T-helper 17 cell (primary cell): Measurements from ENCODE around the gene LDHAL6B. TPM values are rescaled to one million over a fixed set of nuclear protein-coding genes. Genes with fewer than 3 reads are reported as not detected.

ENCODE experiments used
- ATAC-seq: fragments of 150-1000 bp; cut with Tn5 transposase; 2 replicates; pipeline ENCODE4 v1.10.0; 2021; ENCODE audit warnings: mild to moderate bottlenecking, moderate library complexity
- DNase-seq, 3 donors: peaks; one replicate each; pipeline versions ENCODE4 v3.0.0 to v3.0.0-alpha.2; 2020 to 2021
- H3K9me3 ChIP-seq: one replicate; pipeline ENCODE4 v1.7.0; 2013; ENCODE audit warnings: low read length, mild to moderate bottlenecking; ENCODE audit not compliant: control insufficient read depth, poor library complexity, severe bottlenecking
- H3K27ac Mint-ChIP-seq: one replicate; pipeline ENCODE4 v1.8.0; 2022; ENCODE audit warnings: mild to moderate bottlenecking, moderate library complexity, mixed read lengths
- H3K27me3 Mint-ChIP-seq: one replicate; pipeline ENCODE4 v1.8.0; 2022; ENCODE audit warnings: mixed read lengths
- H3K36me3 Mint-ChIP-seq: one replicate; pipeline ENCODE4 v1.8.0; 2022; ENCODE audit warnings: low read depth, mixed read lengths
- H3K4me1 Mint-ChIP-seq: one replicate; pipeline ENCODE4 v1.8.0; 2022; ENCODE audit warnings: mild to moderate bottlenecking, mixed read lengths
- H3K4me3 Mint-ChIP-seq: one replicate; pipeline ENCODE4 v1.8.0; 2022; ENCODE audit warnings: mild to moderate bottlenecking, moderate library complexity, mixed read lengths
- total RNA-seq, 4 donors: library from RNA in 2 of 4; stranded (reverse) in 2 of 4; gene quantifications; one replicate each; pipeline ENCODE4 v1.2.3 and lab custom pipeline; 2022 to 2026

LDHAL6B gene
- total RNA-seq, 2 donors from 2014 or later, result not detected

DNA sequence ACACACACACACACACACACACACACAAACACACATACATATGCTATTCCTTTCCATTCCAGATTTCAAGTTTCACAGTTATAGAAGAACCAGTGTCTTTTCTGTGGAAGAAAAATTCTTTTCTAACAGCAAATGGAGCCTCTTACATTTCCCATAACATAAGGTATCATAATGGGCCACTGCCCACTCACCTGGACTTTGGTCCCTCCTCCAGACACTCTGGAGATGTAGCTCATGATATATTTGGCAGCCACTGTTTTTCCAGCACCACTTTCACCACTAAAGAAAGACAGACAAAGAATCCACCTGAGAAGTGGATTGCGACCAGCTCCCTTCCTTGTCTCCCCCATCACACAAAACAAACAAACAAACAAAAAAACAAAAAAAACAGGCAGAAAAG lies 29.8 kb downstream of the LDHAL6B start:
- H3K4me3 Mint-ChIP-seq, result no peak overlapping the region
- ATAC-seq, result no peak
- peaks cover 13% of the 10 kb centered on the region for H3K27me3 Mint-ChIP-seq
- DNase-seq, result no peak
- no peak overlapping the region for H3K27ac Mint-ChIP-seq
- peaks cover 2% of the 10 kb centered on the region for H3K36me3 Mint-ChIP-seq
- H3K4me1 Mint-ChIP-seq, result no peaks in the 10 kb centered on the region
- H3K9me3 ChIP-seq, result no peaks in the 10 kb centered on the region

DNA sequence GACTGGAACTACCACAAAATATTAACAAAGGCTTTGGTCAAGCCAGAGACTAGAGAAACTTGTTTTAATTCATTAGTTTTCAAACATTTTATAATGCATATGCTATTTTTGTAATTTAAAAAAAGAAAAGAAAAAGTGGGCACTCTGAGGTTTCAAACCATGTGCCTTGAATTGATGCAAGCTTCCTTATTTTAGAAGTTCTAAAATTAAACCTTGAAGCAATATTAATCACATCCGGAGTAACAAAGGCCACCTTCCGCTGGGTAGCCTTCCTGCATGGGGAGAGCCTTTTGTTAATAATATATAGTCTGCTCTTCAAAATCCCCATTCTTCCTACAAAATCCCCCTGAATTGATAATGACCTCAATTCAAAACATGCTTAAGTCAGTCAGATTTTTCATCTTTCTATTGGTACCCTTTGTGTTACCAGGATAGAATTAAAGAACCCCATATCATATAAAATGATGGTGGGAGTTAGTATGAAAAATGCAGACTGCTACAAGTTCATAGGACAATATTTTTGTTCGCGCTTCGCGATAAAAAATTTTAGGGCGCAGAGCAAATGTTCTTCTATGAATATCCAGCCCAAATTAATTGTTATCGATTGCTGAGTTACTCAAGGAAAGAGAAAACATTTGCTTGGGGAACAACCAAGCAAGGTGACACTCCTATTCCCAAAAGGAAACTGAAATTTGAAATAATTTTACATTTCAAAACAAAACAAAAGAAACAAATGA lies 30.6 kb downstream of the LDHAL6B start:
- Mint-ChIP-seq H3K36me3 (peaks cover 2% of the 10 kb centered on the region), H3K27me3 (peaks cover 13% of the 10 kb centered on the region), H3K27ac (no peak overlapping the region), H3K4me1 (no peaks in the 10 kb centered on the region), H3K4me3 (no peak overlapping the region)
- ATAC-seq (peak; percentile 28), DNase-seq (no peak)
- H3K9me3 ChIP-seq, result no peaks in the 10 kb centered on the region

DNA sequence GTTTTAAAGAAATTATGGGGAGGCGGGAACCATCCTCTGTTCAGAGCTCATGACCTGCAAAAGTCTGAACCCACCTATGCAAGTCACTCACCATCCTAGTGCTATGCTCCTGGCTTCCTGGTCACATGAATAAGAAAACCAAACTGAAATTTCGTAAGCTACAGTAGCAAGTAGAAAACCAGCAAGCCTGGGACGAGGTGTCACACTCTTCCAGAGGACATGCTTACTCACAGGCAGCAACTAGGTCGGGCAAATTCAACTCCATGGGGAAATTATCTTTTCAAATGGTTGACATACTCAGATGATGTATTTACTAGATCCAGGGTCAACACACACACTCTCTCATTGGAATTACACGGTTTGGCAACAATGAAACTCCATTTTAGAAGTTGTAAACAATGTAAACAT lies 31.3 kb downstream of the LDHAL6B start:
- DNase-seq, result no peak
- Mint-ChIP-seq H3K27me3 (peaks cover 13% of the 10 kb centered on the region), H3K4me3 (no peak overlapping the region), H3K4me1 (no peaks in the 10 kb centered on the region), H3K27ac (no peak overlapping the region), H3K36me3 (peaks cover 2% of the 10 kb centered on the region)
- ATAC-seq, result no peak
- H3K9me3 ChIP-seq, result no peaks in the 10 kb centered on the region

DNA sequence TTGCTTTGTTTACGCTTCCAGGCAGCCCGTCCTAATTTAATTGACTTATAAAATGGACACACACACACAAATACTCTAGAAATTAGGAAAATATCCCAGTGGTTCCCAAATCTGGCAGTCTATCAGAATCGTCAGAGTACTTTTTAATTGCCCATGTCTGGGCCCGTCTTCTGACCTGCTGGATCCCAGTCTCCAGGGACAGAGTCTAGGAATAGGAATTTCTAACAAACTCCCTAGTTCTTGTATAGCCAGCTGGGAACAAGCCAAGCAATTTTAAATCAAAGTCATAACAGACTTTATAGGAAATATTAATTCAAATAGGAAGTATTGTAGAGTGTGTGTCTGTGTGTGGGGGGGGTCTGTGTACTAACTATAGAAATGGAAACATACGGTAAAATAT lies 33.4 kb downstream of the LDHAL6B start:
- H3K36me3 Mint-ChIP-seq, result no peaks in the 10 kb centered on the region
- DNase-seq, result no peak
- no peak overlapping the region for H3K4me3 Mint-ChIP-seq
- H3K9me3 ChIP-seq, result no peaks in the 10 kb centered on the region
- no peak for ATAC-seq
- H3K4me1 Mint-ChIP-seq, result no peaks in the 10 kb centered on the region
- H3K27ac Mint-ChIP-seq, result no peak overlapping the region
- peaks cover 18% of the 10 kb centered on the region for H3K27me3 Mint-ChIP-seq

DNA sequence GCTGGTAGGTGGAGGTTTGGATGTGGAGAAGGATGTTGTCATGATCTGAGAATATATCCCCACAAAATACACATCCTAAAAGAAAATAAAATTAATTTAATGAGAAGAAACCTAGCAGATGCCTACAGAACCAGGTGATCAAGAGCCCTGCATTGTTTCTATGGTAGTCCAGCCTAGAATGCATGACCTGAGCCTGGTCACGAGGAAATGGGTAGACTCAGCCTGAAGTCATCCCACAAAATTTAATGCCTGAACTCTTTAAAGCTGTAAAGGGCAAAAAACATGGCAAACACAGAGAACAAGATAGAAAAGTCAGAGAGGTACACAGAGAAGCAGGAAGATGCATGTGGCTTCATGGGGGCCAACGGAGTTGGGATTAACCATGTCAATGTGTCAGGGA lies 36.0 kb downstream of the LDHAL6B start:
- no peak for ATAC-seq
- H3K27ac Mint-ChIP-seq, result no peak overlapping the region
- H3K36me3 Mint-ChIP-seq, result no peaks in the 10 kb centered on the region
- H3K9me3 ChIP-seq, result no peaks in the 10 kb centered on the region
- no peaks in the 10 kb centered on the region for H3K4me1 Mint-ChIP-seq
- H3K27me3 Mint-ChIP-seq, result peaks cover 18% of the 10 kb centered on the region
- no peak overlapping the region for H3K4me3 Mint-ChIP-seq
- DNase-seq, result no peak

DNA sequence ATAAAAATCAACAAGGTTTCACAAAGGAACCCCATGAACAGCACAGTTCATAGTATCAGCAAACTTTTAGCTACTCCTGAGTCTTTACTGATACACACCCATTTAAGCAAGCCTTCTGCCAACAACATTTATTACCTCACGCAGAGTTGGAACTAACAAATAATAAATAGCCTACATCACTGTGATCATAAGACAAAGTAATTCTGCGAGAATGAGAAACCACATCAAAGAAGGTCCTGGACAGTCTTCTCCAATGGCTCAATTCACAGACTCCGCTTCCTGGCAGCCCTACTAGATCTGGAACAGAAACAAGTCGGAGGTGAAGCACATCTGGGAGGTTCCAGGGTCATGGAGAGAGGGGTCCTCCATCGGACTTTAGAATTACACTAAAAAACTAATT lies 37.0 kb downstream of the LDHAL6B start:
- DNase-seq (no peak), ATAC-seq (no peak)
- no peak overlapping the region for H3K4me3 Mint-ChIP-seq
- no peaks in the 10 kb centered on the region for H3K4me1 Mint-ChIP-seq
- H3K36me3 Mint-ChIP-seq, result no peaks in the 10 kb centered on the region
- peaks cover 18% of the 10 kb centered on the region for H3K27me3 Mint-ChIP-seq
- no peak overlapping the region for H3K27ac Mint-ChIP-seq
- no peaks in the 10 kb centered on the region for H3K9me3 ChIP-seq

DNA sequence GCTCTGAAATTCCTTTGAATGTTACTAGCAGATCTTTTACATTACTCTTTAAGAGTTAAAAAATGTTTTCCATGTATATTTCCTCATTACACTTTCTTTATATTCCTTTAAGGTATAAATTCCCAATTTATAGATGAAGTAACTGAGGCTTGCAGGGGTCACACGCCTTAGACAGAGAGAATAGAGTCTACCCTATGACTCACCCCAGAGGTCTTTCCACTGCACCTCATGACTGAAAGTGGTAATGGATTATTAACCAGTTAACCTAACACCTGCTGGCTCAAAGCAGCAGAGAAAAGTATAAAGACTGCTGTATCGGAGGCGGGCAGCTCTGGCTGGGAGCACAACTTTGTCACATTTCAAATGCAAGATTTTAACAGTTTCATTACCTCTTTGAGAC lies 37.7 kb downstream of the LDHAL6B start:
- no peak overlapping the region for H3K4me3 Mint-ChIP-seq
- H3K27me3 Mint-ChIP-seq, result peaks cover 18% of the 10 kb centered on the region
- H3K4me1 Mint-ChIP-seq, result no peaks in the 10 kb centered on the region
- ATAC-seq, result no peak
- no peak for DNase-seq
- no peaks in the 10 kb centered on the region for H3K9me3 ChIP-seq
- H3K27ac Mint-ChIP-seq, result no peak overlapping the region
- no peaks in the 10 kb centered on the region for H3K36me3 Mint-ChIP-seq

DNA sequence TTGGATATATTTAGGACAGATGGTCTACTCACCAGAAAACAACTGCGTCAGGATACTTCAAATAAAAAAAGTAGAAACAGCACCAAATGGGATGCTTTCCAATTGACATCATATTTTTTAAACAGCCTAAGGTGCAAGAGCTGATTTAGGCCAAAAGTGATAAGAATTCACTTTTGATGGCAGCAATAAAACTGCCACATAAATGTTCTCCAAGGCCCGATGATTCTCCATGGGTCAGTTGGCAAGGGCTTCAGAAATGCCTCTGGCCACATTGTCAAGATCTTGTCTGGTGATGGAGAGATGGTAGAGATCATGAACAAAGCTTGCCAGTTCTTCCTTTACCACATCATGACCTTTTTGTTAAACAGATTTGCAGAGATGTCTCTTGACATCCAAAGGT lies 38.9 kb downstream of the LDHAL6B start:
- DNase-seq (no peak), ATAC-seq (no peak)
- H3K4me3 Mint-ChIP-seq, result no peak overlapping the region
- H3K4me1 Mint-ChIP-seq, result no peaks in the 10 kb centered on the region
- H3K36me3 Mint-ChIP-seq, result no peaks in the 10 kb centered on the region
- H3K27me3 Mint-ChIP-seq, result peaks cover 10% of the 10 kb centered on the region
- H3K27ac Mint-ChIP-seq, result no peak overlapping the region
- no peaks in the 10 kb centered on the region for H3K9me3 ChIP-seq

DNA sequence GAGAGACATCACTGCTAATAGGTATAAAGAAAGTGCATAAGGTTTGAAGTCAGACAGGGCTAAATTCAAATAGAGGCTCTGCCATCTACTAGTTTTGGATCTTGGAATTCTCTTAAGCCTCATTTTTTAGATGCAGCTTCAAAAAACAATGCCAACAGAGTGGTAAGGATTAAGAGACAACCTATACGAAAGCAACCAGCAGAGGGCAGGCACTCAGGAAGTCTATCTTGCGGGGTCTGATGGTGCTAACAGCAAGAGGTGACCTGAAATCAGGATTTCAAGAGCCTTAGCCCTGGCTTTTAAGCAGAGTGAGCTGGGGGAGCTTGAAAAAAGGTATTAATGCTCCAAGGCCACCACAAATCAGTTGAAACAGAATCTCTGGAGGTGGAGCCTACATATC lies 40.7 kb downstream of the LDHAL6B start:
- no peak overlapping the region for H3K27ac Mint-ChIP-seq
- DNase-seq, result peak in 1 of 3 donors; percentile 20
- no peaks in the 10 kb centered on the region for H3K36me3 Mint-ChIP-seq
- H3K9me3 ChIP-seq, result no peaks in the 10 kb centered on the region
- peaks cover 5% of the 10 kb centered on the region for H3K27me3 Mint-ChIP-seq
- peaks cover 3% of the 10 kb centered on the region for H3K4me1 Mint-ChIP-seq
- no peak overlapping the region for H3K4me3 Mint-ChIP-seq
- peak; percentile 65 for ATAC-seq

DNA sequence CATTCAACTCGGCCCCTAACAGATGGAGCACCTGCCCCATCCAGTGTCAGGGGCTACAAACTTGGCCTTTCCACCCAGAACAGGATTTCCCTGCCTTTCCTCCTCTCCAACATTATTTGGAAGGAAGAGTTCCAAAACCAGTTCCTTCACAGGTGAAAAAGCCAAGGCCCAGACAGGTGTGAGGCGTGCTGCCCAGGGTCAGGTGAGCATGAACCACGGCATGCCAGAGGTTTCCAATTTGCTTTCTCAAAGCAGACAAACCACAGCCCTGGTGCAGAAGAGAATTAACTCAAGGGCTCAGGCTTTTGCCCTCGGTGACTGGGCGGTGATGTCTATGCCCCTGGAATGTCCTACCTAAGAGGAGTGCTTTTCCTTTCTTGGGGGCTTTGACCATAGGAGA lies 43.2 kb downstream of the LDHAL6B start:
- ATAC-seq (no peak), DNase-seq (no peak)
- peaks cover 3% of the 10 kb centered on the region for H3K4me1 Mint-ChIP-seq
- H3K36me3 Mint-ChIP-seq, result no peaks in the 10 kb centered on the region
- H3K27ac Mint-ChIP-seq, result no peak overlapping the region
- no peaks in the 10 kb centered on the region for H3K9me3 ChIP-seq
- H3K4me3 Mint-ChIP-seq, result peak overlapping the region; percentile 19
- no peaks in the 10 kb centered on the region for H3K27me3 Mint-ChIP-seq

DNA sequence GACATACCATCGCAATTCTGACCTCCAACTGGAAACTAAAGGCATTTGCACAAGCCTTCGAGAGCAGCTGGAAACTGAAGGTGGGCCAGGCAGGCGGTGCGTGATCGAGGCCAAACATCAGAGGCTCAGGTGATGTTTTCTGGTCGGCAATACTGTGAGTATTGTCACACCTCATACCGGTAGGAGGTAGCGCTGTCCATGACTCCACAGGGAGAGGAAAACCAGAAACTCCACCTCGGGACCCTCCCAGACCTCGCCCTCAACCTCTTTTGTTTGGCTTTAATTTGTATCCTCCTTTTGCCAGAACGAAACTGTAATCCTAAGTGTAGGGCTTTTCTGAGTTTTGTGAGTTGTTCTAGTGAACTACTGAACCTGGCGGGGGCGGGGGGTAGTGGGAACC lies 43.6 kb downstream of the LDHAL6B start:
- Mint-ChIP-seq H3K27ac (no peak overlapping the region), H3K4me1 (peaks cover 3% of the 10 kb centered on the region), H3K4me3 (no peak overlapping the region), H3K27me3 (no peaks in the 10 kb centered on the region), H3K36me3 (no peaks in the 10 kb centered on the region)
- ATAC-seq (no peak), DNase-seq (no peak)
- no peaks in the 10 kb centered on the region for H3K9me3 ChIP-seq

DNA sequence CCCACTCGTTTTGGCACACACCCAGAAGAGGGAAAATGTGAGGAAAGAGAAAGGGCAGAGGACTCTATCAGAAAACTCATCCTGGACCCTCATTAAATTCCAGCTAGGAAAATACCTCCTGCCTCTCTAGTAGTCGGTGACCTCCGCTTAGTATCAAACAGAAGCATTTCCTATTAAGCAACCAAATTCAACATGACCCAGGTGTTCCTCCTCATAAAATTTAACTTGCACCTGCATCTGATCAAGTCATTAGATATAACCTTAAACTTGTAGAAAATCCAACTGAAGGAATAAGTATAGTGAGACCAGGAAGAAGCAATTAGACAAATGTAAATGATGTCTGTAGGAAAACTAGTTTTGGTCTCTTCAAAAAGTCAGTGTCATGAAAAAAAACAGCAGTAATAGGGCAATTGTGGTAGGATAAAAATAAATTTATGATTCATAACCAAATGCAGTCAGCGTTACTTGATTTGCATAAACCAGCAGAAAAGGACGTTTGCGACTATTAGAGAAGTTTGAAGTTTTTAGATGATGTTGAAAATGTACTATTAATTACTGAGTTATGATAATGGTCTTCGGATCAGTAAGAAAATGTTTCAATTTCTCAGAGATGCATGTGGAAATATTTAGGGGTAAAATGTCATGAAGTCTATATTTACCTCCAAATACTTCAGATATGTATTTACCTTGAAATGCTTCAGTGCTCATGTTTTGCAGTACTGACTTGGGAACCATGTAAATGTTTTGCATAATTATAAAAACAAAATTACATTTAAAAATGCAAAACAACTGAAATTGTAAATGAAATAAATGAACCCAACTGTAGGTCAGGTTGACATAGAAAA lies 44.6 kb downstream of the LDHAL6B start:
- no peak overlapping the region for H3K4me3 Mint-ChIP-seq
- H3K36me3 Mint-ChIP-seq, result no peaks in the 10 kb centered on the region
- no peaks in the 10 kb centered on the region for H3K27me3 Mint-ChIP-seq
- no peaks in the 10 kb centered on the region for H3K9me3 ChIP-seq
- H3K4me1 Mint-ChIP-seq, result peaks cover 12% of the 10 kb centered on the region
- H3K27ac Mint-ChIP-seq, result peak overlapping the region; percentile 14
- DNase-seq (no peak), ATAC-seq (no peak)

DNA sequence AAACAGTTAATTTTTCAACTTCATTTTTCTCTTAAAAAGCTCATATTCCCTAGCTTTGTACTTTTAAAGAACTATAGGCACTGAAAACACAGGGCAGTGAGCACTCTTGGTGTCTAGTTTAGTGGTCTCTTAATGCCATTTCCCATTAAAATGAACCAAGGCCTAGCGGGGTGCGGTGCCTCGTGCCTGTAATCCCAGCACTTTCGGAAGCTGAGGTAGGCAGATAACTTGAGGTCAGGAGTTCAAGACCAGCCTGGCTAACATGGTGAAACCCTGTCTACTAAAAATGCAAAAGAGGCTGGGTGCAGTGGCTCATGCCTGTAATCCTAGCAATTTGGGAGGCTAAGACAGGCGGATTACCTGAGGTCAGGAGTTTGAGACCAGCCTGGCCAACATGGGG lies 45.5 kb downstream of the LDHAL6B start:
- peaks cover 14% of the 10 kb centered on the region for H3K4me1 Mint-ChIP-seq
- no peaks in the 10 kb centered on the region for H3K27me3 Mint-ChIP-seq
- H3K4me3 Mint-ChIP-seq, result no peak overlapping the region
- no peaks in the 10 kb centered on the region for H3K36me3 Mint-ChIP-seq
- H3K27ac Mint-ChIP-seq, result no peak overlapping the region
- ATAC-seq (no peak), DNase-seq (no peak)
- H3K9me3 ChIP-seq, result no peaks in the 10 kb centered on the region
